K562 (cell line): ENCODE measurements around the gene ACTN1. TPM values are rescaled to one million over a fixed set of nuclear protein-coding genes. Genes with fewer than 3 reads are reported as not detected.

Experiments used
- DACH1 ChIP-seq: fragments of 450-650 bp; IDR thresholded peaks from 2 replicates; pipeline ENCODE4 v1.6.1; 2018; ENCODE audit not compliant: partially characterized antibody
- DDX20 ChIP-seq: fragments of 450-650 bp; IDR thresholded peaks from 2 replicates; pipeline ENCODE4 v1.6.1; 2016; ENCODE audit warnings: missing genetic modification characterization, low read depth, mild to moderate bottlenecking, missing compliant biosample characterization, moderate library complexity
- E2F3 ChIP-seq: fragments of 250-450 bp; sonication (Bioruptor Pico); IDR thresholded peaks from 2 replicates; pipeline ENCODE4 v1.4.0; 2020; ENCODE audit warnings: mild to moderate bottlenecking
- EGR1 ChIP-seq: fragments of 450-650 bp; conservative IDR thresholded peaks from 2 replicates; pipeline ENCODE4 v1.6.1; 2017; ENCODE audit warnings: mild to moderate bottlenecking
- KAT8 ChIP-seq: fragments of 450-650 bp; IDR thresholded peaks from 2 replicates; pipeline ENCODE4 v1.6.1; 2016; ENCODE audit warnings: low read depth, mild to moderate bottlenecking
- MEIS2 ChIP-seq: fragments of 450-650 bp; IDR thresholded peaks from 2 replicates; pipeline ENCODE4 v1.6.1; 2014; ENCODE audit warnings: mild to moderate bottlenecking; ENCODE audit not compliant: partially characterized antibody
- SIN3A ChIP-seq, 2 experiments: fragments of 150-350 bp in 1 of 2; IDR thresholded peaks; 2 replicates each; pipeline ENCODE4 v1.6.1; 2011 to 2016; ENCODE audit warnings: borderline replicate concordance in 2 of 2, low read depth in 2 of 2, low read length in 2 of 2, mild to moderate bottlenecking in 2 of 2, moderate library complexity in 2 of 2; ENCODE audit not compliant: control insufficient read depth in 1 of 2
- SMC3 ChIP-seq: conservative IDR thresholded peaks from 2 replicates; pipeline ENCODE4 v1.6.1; 2011; ENCODE audit warnings: low read depth, low read length, improper control_type of control experiment; ENCODE audit not compliant: insufficient read depth
- TRIM28 ChIP-seq: fragments of 450-650 bp; IDR thresholded peaks from 2 replicates; pipeline ENCODE4 v1.6.1; 2017
- ZNF140 ChIP-seq: fragments of 250-450 bp; sonication (Bioruptor Pico); IDR thresholded peaks from 2 replicates; pipeline ENCODE4 v1.8.0; 2021; ENCODE audit warnings: moderate library complexity, mild to moderate bottlenecking, inconsistent platforms
- ZNF143 ChIP-seq: sonication (generic); formaldehyde crosslinking; IDR thresholded peaks from 2 replicates; pipeline ENCODE4 v1.9.0; 2022; ENCODE audit warnings: mild to moderate bottlenecking, missing genetic modification reagents
- ZNF408 ChIP-seq: fragments of 250-450 bp; sonication (Bioruptor Pico); IDR thresholded peaks from 2 replicates; pipeline ENCODE4 v1.4.0; 2020; ENCODE audit warnings: low read depth, mild to moderate bottlenecking, moderate library complexity
- ZNF699 ChIP-seq: fragments of 250-450 bp; sonication (Bioruptor Pico); IDR thresholded peaks from 2 replicates; pipeline ENCODE4 v1.8.0; 2021; ENCODE audit warnings: mild to moderate bottlenecking, moderate library complexity; ENCODE audit not compliant: insufficient replicate concordance
- polyA plus RNA-seq, 8 experiments: library from polyadenylated mRNA; depleted of rRNA in 4 of 8; stranded (reverse) in 5 of 8; unstranded in 3 of 8; fragments of >200 nt; fragmentation: Nextera tagmentation in 2 of 8; fragmentation: Illumina TruSeq in 1 of 8; extraction: Ambion mirVana in 2 of 8; extraction: Trizol in 1 of 8; gene quantifications; 2 replicates each; pipeline versions ENCODE4 v1.2.1 to v1.2.3, GENCODE V29; 2011 to 2014; ENCODE audit warnings: inconsistent platforms in 1 of 8, missing spikeins in 1 of 8
- total RNA-seq, 7 experiments: library from RNA; depleted of rRNA in 6 of 7; stranded (reverse); fragments of >200 nt in 6 of 7; fragmentation: Illumina TruSeq in 2 of 7; extraction: Trizol in 2 of 7; gene quantifications; 2 replicates each; pipeline versions ENCODE4 v1.2.1 to v1.2.3, GENCODE V29; 2011 to 2021; ENCODE audit warnings: low replicate concordance in 1 of 7
- TF ChIP-seq, protein P1 (sequence below): conservative IDR thresholded peaks from 2 replicates; pipeline ENCODE4 v1.6.1; 2011; ENCODE audit warnings: low read depth, mild to moderate bottlenecking, low read length; ENCODE audit not compliant: control insufficient read depth
- TF ChIP-seq, protein P2 (sequence below): sonication (generic); formaldehyde crosslinking; IDR thresholded peaks from 2 replicates; pipeline ENCODE4 v1.8.0; 2022; ENCODE audit warnings: mild to moderate bottlenecking, missing genetic modification reagents
- TF ChIP-seq, protein P3 (sequence below): fragments of 250-450 bp; sonication (Bioruptor Pico); IDR thresholded peaks from 2 replicates; pipeline ENCODE4 v1.8.0; 2022; ENCODE audit warnings: inconsistent platforms, mild to moderate bottlenecking, moderate library complexity, borderline replicate concordance
- TF ChIP-seq, protein P4 (sequence below): fragments of 250-450 bp; sonication (Bioruptor Pico); IDR thresholded peaks from 2 replicates; pipeline ENCODE4 v1.8.0; 2021; ENCODE audit warnings: moderate library complexity, mild to moderate bottlenecking, inconsistent platforms
- TF ChIP-seq, protein P5 (sequence below): fragments of 450-650 bp; IDR thresholded peaks from 2 replicates; pipeline ENCODE4 v1.6.1; 2016; ENCODE audit warnings: antibody characterized with exemption
- TF ChIP-seq, protein P6 (sequence below): fragments of 250-450 bp; sonication (Bioruptor Pico); IDR thresholded peaks from 2 replicates; pipeline ENCODE4 v1.4.0; 2020; ENCODE audit warnings: mild to moderate bottlenecking

ACTN1 gene
- total and polyA plus RNA-seq, 9 of the 15 experiments (the other 6 are each of a cell fraction or from before 2014, with no cell fraction given), result 2.2 to 67.7 (median 34.5) TPM

DNA sequence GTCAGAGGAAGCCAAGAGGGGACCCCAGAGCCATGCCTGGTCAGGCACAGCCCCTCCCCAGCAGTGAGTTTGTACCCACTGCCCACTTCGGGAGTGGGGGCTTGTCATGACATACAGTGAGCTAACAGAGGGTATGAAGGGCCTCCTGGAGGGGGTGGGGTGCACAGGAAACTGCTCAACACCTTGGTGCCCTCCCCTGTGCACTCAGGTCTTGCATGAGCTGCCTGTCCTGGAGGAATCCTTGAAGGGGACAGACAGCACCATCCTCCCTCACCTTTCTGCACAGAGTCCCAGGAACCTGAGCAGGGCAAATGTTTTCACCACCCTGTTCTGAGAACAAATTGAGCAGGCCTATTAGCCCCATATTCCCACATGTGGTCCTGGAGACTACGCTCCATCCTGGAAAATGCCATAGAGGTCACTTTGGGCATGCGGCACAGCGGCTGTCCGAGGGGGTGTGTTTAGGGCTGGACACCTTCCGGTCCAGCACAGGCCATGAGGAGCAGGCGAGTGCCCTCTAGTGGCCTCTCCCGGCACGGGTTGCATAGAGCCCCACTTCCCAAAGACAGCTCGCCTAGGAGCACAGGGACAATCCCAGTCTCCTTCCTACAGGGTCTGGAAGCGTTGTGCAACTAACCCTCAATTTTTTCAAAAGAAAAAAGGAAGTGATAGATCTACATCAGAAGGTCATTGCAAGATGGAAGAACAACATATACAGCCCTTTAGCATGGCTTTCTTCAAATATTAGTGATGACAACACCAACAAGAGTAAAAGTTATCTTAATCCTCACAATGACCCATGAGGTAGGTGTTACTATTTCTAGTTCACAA, 154.4 kb downstream of the ACTN1 start (continued):
- TF ChIP-seq, protein P1, sequence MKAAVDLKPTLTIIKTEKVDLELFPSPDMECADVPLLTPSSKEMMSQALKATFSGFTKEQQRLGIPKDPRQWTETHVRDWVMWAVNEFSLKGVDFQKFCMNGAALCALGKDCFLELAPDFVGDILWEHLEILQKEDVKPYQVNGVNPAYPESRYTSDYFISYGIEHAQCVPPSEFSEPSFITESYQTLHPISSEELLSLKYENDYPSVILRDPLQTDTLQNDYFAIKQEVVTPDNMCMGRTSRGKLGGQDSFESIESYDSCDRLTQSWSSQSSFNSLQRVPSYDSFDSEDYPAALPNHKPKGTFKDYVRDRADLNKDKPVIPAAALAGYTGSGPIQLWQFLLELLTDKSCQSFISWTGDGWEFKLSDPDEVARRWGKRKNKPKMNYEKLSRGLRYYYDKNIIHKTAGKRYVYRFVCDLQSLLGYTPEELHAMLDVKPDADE, result no peak
- TF ChIP-seq, protein P2, sequence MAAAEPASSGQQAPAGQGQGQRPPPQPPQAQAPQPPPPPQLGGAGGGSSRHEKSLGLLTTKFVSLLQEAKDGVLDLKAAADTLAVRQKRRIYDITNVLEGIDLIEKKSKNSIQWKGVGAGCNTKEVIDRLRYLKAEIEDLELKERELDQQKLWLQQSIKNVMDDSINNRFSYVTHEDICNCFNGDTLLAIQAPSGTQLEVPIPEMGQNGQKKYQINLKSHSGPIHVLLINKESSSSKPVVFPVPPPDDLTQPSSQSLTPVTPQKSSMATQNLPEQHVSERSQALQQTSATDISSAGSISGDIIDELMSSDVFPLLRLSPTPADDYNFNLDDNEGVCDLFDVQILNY, result no peak
- TF ChIP-seq TRIM28 (no peak), E2F3 (CRISPR knock-in tag) (no peak), ZNF140 (CRISPR knock-in tag) (no peak), ZNF699 (no peak), EGR1 (no peak), ZNF143 (CRISPR knock-in tag) (no peak), MEIS2 (no peak), ZNF408 (CRISPR knock-in tag) (no peak), KAT8 (no peak), SIN3A (IDR thresholded peaks at IDR 0.05; ENCODE audit: borderline replicate concordance in 2 of 2, control insufficient read depth in 1 of 2, low read depth in 2 of 2, low read length in 2 of 2) (no peak), DACH1 (no peak), SMC3 (peak; percentile 73), DDX20 (no peak)
- TF ChIP-seq, protein P3, sequence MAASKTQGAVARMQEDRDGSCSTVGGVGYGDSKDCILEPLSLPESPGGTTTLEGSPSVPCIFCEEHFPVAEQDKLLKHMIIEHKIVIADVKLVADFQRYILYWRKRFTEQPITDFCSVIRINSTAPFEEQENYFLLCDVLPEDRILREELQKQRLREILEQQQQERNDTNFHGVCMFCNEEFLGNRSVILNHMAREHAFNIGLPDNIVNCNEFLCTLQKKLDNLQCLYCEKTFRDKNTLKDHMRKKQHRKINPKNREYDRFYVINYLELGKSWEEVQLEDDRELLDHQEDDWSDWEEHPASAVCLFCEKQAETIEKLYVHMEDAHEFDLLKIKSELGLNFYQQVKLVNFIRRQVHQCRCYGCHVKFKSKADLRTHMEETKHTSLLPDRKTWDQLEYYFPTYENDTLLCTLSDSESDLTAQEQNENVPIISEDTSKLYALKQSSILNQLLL (CRISPR knock-in tag), result no peak
- TF ChIP-seq, protein P4, sequence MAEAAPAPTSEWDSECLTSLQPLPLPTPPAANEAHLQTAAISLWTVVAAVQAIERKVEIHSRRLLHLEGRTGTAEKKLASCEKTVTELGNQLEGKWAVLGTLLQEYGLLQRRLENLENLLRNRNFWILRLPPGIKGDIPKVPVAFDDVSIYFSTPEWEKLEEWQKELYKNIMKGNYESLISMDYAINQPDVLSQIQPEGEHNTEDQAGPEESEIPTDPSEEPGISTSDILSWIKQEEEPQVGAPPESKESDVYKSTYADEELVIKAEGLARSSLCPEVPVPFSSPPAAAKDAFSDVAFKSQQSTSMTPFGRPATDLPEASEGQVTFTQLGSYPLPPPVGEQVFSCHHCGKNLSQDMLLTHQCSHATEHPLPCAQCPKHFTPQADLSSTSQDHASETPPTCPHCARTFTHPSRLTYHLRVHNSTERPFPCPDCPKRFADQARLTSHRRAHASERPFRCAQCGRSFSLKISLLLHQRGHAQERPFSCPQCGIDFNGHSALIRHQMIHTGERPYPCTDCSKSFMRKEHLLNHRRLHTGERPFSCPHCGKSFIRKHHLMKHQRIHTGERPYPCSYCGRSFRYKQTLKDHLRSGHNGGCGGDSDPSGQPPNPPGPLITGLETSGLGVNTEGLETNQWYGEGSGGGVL (CRISPR knock-in tag), result no peak
- TF ChIP-seq, protein P5, sequence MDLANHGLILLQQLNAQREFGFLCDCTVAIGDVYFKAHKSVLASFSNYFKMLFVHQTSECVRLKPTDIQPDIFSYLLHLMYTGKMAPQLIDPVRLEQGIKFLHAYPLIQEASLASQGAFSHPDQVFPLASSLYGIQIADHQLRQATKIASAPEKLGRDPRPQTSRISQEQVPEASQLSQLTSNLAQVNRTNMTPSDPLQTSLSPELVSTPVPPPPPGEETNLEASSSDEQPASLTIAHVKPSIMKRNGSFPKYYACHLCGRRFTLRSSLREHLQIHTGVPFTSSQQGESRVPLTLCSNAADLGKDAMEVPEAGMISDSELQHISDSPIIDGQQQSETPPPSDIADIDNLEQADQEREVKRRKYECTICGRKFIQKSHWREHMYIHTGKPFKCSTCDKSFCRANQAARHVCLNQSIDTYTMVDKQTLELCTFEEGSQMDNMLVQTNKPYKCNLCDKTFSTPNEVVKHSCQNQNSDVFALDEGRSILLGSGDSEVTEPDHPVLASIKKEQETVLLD, result no peak
- TF ChIP-seq, protein P6, sequence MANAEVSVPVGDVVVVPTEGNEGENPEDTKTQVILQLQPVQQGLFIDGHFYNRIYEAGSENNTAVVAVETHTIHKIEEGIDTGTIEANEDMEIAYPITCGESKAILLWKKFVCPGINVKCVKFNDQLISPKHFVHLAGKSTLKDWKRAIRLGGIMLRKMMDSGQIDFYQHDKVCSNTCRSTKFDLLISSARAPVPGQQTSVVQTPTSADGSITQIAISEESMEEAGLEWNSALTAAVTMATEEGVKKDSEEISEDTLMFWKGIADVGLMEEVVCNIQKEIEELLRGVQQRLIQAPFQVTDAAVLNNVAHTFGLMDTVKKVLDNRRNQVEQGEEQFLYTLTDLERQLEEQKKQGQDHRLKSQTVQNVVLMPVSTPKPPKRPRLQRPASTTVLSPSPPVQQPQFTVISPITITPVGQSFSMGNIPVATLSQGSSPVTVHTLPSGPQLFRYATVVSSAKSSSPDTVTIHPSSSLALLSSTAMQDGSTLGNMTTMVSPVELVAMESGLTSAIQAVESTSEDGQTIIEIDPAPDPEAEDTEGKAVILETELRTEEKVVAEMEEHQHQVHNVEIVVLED (CRISPR knock-in tag), result no peak
